Stimulated activated CD8-positive, alpha-beta memory T cell treated with anti-CD3 and anti-CD28 coated beads, Interleukin-4, amount 100 ng/mL, for 24 hours (primary cell): ENCODE results near the gene DAAM1.

Experiments
- DNase-seq: peaks from one replicate; pipeline ENCODE4 v3.0.0-alpha.2; 2020; ENCODE audit warnings: low read depth

The DAAM1 gene

GRCh38 chr14:59187802-59188460, 536 bp upstream of the DAAM1 start:
- peak; percentile 13 for DNase-seq

GRCh38 chr14:59189091-59189785, 771 bp downstream of the DAAM1 start:
- peak; percentile 13 for DNase-seq

GRCh38 chr14:59189786-59190368, 1.4 kb downstream of the DAAM1 start:
- peak; percentile 65 for DNase-seq

GRCh38 chr14:59190372-59190771, 1.9 kb downstream of the DAAM1 start:
- no peak for DNase-seq

GRCh38 chr14:59195912-59196311, 7.4 kb downstream of the DAAM1 start:
- no peak for DNase-seq

GRCh38 chr14:59197695-59198262, 9.3 kb downstream of the DAAM1 start:
- no peak for DNase-seq

GRCh38 chr14:59199205-59199604, 10.7 kb downstream of the DAAM1 start:
- no peak for DNase-seq

GRCh38 chr14:59199614-59200013, 11.1 kb downstream of the DAAM1 start:
- DNase-seq: no peak

- DNase-seq: no peak
Measured at GRCh38 chr14:59200195-59200594, 11.7 kb downstream of the DAAM1 start.

GRCh38 chr14:59202031-59202430, 13.6 kb downstream of the DAAM1 start:
- no peak for DNase-seq

- DNase-seq: no peak
Measured at GRCh38 chr14:59204305-59204704, 15.8 kb downstream of the DAAM1 start.

- DNase-seq: no peak
Measured at GRCh38 chr14:59206892-59207291, 18.4 kb downstream of the DAAM1 start.

GRCh38 chr14:59207506-59207933, 19.1 kb downstream of the DAAM1 start:
- no peak for DNase-seq

GRCh38 chr14:59208224-59208814, 19.9 kb downstream of the DAAM1 start:
- no peak for DNase-seq

- DNase-seq: no peak
Measured at GRCh38 chr14:59208954-59209353, 20.5 kb downstream of the DAAM1 start.

- DNase-seq: no peak
Measured at GRCh38 chr14:59210621-59211020, 22.2 kb downstream of the DAAM1 start.

GRCh38 chr14:59213368-59214315, 25.2 kb downstream of the DAAM1 start:
- no peak for DNase-seq

- no peak for DNase-seq
Measured at GRCh38 chr14:59214702-59215302, 26.3 kb downstream of the DAAM1 start.

GRCh38 chr14:59215322-59215721, 26.9 kb downstream of the DAAM1 start:
- no peak for DNase-seq

GRCh38 chr14:59215757-59216156, 27.3 kb downstream of the DAAM1 start:
- DNase-seq: no peak

GRCh38 chr14:59217011-59217410, 28.5 kb downstream of the DAAM1 start:
- DNase-seq: no peak
